Keratinocyte (primary cell): ENCODE measurements around the gene TXNRD1.

Source experiments
- EZH2 ChIP-seq: IDR thresholded peaks from one replicate; pipeline ENCODE4 v1.6.1; 2012; ENCODE audit warnings: inconsistent platforms, mild to moderate bottlenecking, low read length, moderate library complexity
- TF ChIP-seq, protein P1 (sequence below), 3 experiments: IDR thresholded peaks in 1 of 3; conservative IDR thresholded peaks in 1 of 3; optimal IDR thresholded peaks in 1 of 3; 2 replicates in 2 of 3; 3 replicates in 1 of 3; pipeline versions ENCODE3 to v1.5.1; 2011; ENCODE audit warnings: low read length in 3 of 3, mild to moderate bottlenecking in 3 of 3, moderate library complexity in 2 of 3, control low read depth in 1 of 3, inconsistent platforms in 1 of 3; ENCODE audit not compliant: insufficient read depth in 2 of 3; ENCODE audit errors: extremely low read depth in 1 of 3

DNA sequence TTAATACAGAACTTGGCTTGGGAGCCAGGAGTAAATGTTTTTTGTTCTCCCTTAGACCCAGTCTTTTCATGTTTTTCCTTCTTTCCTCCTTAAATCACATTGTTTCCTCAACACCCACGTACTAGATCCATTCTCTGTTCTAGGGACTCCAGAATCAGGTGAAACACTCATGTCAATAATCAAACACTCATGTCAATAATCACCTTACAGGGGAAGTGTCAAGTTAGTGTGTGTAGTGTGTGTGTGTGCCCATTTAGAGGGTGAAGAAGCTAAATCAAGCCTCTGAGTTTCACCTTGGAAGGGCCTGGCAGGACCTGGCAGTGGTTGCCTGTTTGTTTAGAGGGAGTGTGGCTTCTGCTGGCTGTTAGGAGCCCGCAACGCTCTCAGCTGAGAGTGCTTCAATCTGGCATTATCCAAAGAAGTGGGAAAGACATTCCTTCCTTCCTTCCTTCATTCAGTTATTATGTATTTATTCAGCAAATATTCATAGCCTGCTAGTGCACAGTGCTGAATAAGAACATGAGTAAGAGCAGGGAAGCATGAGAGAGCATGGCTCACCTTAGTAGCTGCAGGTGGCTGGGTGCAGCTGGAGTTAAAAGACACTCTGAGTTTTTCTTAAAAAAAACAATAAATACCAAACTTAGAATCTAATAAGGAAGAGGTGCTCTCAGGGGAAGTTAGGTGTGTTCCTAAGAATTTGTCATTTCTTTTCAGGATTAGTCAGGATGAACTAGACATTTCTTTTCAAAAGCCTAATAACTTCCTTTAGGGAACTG is 70.3 kb downstream of the TXNRD1 start:
- no peak for TF ChIP-seq EZH2
- TF ChIP-seq, protein P1, sequence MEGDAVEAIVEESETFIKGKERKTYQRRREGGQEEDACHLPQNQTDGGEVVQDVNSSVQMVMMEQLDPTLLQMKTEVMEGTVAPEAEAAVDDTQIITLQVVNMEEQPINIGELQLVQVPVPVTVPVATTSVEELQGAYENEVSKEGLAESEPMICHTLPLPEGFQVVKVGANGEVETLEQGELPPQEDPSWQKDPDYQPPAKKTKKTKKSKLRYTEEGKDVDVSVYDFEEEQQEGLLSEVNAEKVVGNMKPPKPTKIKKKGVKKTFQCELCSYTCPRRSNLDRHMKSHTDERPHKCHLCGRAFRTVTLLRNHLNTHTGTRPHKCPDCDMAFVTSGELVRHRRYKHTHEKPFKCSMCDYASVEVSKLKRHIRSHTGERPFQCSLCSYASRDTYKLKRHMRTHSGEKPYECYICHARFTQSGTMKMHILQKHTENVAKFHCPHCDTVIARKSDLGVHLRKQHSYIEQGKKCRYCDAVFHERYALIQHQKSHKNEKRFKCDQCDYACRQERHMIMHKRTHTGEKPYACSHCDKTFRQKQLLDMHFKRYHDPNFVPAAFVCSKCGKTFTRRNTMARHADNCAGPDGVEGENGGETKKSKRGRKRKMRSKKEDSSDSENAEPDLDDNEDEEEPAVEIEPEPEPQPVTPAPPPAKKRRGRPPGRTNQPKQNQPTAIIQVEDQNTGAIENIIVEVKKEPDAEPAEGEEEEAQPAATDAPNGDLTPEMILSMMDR (optimal IDR thresholded peaks at IDR 0.05 in 1 of 3, IDR thresholded peaks at IDR 0.05 in 1 of 3, conservative IDR thresholded peaks at IDR 0.05 in 1 of 3; ENCODE audit: extremely low read depth in 1 of 3, insufficient read depth in 2 of 3, low read length in 3 of 3): no peak
